SHP77 (cell line): ENCODE measurements around the gene CITED2.

ENCODE experiments used
- DNase-seq, 2 experiments: peaks; one replicate each; lab custom pipeline; 2025; lab: John Stamatoyannopoulos, UW

Gene CITED2

DNA sequence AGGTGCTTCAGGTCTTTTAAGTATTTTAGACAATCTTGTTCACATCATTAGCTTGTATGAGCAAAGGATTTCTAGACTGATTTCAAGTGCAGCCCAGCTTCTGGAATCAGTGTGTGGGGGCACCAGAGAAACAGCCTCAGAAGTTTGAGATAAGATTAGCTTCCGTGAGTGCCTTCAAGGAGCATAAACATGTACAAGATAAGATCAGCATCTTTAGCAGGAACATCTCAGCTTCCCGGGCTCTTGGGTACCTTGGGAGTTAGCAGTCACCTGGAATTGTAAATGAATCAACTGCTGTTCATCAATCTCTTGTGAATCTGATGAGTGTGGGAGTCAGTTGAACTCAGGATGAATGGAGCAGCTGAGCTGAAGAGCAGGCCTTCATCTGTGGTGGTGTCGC, 12.0 kb upstream of the CITED2 start:
- DNase-seq, result no peak

DNA sequence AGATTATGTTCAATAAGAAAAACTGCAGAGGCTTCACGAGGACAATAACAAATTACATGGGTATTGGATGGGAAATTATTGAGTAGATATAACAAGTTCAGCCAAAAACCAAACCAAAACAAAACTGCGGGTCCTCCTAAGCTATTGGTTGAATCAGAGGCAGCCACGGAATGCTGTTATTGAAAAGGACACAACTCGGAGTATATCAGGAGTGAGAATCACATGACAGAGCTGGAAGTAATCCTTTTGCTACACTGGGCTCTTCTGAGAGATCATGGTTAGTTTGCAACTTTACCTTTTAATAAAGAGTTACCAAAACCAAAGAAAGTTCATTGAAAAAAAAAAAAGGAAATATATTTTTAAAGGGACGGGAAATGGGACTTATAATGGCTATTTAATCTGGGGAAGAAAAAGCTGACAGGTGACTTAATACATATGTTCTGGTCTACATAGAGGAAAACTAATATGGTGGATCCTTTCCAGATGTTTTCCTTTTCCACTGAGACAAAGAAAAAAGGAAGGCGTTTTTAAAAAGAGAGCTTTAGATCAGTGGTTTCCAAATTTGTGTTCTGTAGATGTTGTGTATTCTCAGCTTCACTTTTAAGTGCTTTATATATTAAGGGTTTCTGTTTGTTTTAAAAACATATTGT, 6.9 kb upstream of the CITED2 start:
- DNase-seq, result no peak

DNA sequence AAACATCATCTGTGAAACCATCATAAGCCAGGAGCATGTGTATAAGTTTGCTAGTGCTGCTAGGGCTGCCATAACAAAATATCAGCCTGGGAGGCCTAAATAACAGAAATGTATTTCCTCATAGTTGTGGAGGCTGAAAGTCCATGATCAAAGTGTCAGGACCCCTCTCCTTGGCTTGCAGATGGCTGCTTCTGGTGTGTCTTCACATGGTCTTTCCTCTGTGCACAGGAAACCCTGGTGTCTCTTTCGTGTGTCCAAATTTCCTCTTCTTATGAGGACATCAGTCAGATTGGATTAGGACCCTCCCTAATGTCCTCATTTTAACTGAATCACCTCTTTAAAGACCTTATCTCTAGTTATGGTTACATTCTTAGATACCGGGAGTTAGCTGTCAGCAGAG, 6.2 kb upstream of the CITED2 start:
- no peak for DNase-seq

DNA sequence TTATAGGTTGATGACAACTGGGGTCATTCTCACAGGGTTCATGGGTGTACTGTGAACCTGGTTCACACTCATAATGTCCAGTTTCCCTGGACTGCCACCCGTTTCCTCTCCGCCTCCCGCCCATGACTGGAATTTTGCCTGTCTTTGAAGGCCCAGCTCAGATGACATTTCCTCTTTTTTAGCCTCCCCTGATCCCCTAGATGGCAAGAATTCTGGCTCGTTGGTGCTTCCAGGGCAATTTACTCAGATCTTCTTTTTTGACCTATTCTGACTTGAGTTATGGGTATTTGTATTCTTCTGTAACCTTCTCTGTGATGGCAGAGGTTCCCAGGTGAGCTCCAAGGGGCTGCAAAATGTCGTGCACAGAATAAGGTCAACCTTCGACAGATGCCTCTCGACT, 5.7 kb upstream of the CITED2 start:
- no peak for DNase-seq

DNA sequence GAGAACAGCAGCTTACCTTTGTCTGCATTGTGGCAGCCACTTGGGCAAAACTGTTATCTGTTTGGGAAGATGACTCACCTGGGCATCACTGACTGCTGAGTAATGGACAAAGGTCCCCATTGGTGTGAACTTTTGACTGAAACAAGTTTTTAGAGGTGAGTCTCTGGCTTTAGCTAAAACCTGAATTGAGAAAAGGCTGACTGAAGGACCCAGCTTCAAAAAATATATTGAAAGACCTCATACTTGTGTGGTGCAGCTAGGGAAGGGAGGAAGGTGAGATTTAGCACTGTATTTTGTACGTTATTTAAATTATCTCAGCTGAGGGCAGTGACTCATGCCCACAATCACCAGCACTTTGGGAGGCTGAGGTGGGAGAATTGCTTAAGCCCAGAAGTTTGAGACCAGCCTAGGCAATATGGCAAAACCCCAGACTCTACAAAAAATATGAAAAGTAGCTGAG, 4.5 kb upstream of the CITED2 start:
- DNase-seq, result no peak

DNA sequence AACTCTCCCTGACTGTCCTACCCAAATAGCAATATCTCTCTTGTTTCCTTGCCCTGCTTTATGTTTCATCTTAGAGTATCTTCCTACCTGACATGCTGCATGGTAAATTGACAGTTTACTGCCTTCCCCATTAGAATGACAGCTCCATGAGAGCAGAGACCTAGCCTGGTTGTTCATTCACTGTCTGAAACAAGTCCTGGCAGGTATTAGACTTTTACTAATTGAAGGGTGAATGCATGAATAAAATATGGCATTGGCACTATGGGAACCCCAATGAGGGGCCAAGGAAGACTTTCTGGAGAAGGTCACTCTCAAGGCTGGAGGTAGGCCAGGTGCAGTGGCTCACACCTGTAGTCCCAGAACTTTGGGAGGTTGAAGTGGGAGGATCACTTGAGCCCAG, 3.8 kb upstream of the CITED2 start:
- no peak for DNase-seq

DNA sequence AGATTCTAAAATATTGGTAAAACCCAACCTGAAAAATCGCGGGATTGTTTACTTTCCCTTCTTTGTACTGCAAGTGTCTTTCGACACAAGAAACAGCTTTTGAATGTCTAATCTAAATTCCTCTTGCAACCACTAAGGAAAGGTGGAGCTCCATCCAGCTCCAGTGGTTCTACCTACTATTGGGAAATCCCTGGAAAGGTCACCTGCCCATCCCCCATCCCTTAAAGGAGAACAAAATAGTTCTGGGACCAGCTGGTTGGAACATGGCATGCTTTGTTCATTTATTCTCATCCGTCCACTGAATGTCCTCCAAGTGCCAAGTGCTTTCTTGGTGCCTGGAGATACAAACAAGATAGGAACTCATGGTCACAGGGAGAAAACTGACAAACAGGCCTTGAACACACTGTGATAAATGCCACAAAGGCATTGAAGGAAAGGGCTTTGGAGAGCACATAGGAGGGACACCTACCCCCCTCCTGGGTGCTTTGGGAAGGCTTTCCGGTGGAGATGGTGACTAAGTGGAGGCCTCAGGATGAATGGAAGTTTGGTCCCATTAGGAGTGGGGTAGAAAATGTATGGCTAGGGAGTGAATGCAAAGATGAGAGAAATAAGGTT, 2.3 kb upstream of the CITED2 start:
- no peak for DNase-seq

DNA sequence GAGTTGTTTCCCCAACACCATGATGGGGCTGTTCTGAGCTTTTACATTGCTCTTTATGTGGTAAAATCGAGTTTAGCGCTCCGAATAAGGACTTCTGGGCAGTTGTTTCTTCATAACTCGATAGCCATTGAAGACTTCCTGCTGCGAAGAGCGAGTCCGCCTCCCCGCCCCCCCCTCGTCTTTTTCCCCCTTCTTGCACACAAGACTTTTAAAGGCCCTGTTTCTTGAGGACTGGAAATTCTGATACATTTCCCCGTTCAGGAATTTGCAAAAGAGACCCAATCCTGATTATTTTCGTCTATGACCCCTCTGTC, 1.5 kb upstream of the CITED2 start:
- DNase-seq, result no peak

DNA sequence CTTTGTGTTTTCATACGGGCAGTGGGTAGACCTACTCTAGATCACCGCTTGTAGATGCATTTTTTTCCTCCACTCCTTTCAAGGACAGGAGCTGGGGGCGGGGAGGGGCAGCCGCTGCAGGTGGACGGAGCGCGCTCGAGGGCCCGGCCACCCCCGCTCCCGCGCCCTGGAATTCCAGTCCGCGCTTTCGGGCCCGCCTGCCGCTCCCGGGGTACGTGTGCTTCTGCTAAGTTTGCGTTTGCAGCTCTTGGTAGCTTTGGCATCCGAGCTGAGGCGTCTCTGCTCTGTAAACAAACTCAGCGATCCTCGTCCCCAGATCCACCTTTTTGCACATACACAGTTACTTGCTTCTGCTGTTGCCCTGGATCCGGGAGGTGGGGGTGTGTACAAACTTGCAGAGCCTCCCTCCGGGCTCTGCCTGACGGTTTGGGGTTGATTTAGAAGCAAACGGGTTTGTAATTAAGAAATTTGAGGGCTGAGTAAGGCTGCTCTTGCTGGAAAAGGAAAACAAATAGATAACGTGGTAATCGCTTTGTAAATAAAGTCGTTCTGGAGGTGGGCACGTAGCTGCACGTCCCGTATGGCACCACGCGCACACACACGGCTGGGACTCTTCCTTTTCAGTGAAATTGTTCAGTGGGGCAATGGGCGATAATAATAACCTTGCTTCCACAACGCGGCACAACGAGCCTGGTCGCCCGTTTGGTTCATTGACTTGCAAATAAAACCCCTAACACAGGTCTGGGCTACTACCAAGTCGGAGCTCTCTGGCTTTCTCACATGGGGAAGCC, 973 bp upstream of the CITED2 start:
- DNase-seq, result peak; percentile 90 to 97

DNA sequence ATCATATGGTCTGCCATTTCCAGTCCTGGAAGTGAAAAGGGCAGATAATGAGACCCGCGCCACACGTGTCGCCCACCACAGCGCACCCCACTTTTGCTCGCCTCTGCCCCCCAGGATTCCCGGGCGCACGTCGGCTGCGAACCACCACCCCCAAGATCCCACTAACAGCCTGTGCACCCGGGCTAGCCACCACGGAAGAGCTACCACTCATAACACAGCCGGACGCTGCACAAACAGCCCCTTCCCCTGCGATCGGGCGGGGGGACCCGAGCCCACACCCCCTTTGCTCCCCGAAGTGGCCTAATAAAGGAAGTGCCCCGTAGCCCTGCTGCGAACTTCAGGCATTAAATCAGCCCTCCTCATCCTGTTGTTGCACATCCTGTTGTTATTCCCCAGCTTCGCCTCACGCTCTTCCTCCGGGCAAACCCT, 506 bp downstream of the CITED2 start:
- DNase-seq, result no peak

DNA sequence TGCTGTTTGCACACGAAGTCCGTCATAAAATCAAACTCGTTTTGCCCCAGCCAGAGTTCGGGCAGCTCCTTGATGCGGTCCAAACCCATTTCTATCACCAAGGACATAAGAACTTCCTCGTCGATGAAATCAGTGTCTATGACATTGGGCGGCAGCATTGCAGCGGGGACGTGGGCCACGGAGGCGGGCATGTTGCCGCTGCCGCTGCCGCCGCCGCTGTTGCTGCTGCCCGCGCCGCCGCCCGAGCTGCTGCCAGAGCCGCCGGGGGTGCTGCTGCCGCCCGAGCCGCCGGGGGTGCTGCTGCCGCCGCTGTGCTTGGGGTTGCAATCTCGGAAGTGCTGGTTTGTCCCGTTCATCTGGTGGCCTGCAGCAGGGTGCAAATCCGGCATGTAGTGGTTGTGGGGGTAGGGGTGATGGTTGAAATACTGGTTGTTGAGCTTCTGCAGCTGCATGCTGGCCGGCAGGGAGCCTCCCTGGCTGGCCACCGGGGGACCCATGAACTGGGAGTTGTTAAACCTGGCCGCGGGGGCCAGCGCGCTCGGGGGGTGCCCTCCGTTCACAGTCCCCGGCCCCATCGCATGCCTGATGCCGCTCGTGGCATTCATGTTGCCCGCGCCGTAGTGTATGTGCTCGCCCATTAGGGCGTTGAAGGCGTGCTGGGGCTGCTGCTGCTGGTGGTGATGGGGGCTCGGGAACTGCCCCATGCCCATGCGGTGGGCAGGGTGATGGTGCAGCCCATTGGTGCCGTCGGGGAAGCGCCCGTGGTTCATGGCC, 1.1 kb downstream of the CITED2 start:
- peak; percentile 48 to 55 for DNase-seq

DNA sequence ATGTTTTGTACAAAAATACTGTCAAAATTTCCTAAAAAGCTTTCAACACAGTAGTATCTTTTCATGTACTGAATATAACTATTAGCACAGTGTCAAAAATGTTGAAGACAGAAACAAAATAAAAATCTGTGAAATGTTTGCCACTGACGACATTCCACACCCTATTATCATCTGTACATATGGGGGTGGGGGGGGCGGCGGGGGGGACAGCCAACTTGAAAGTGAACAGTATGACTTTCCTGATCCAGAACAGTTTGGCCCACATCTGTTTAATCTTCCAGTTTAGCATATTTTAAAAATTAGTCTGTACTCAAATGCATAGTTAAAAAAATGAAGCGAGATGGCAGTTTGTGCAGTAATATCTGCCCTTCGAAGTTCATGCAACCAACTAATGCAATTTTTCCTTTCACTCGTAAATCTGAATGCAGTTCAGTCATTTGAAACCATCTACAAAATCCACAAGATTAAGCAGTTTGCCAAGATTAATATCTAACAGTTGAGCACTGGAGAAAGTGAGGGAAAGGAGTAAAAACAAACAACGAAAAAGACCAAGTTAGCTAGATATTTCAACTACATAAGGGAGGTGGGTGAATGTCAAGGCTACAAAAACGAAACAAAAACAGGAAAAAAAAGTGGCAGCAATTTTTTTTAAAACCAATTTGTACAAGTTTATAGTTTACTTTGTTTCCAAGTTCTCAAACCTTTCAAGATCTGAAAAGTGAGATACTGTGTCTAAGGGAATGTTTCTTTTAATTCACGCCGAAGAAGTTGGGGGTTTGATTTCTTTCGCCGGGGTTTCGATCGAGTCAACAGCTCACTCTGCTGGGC, 1.9 kb downstream of the CITED2 start:
- no peak for DNase-seq

DNA sequence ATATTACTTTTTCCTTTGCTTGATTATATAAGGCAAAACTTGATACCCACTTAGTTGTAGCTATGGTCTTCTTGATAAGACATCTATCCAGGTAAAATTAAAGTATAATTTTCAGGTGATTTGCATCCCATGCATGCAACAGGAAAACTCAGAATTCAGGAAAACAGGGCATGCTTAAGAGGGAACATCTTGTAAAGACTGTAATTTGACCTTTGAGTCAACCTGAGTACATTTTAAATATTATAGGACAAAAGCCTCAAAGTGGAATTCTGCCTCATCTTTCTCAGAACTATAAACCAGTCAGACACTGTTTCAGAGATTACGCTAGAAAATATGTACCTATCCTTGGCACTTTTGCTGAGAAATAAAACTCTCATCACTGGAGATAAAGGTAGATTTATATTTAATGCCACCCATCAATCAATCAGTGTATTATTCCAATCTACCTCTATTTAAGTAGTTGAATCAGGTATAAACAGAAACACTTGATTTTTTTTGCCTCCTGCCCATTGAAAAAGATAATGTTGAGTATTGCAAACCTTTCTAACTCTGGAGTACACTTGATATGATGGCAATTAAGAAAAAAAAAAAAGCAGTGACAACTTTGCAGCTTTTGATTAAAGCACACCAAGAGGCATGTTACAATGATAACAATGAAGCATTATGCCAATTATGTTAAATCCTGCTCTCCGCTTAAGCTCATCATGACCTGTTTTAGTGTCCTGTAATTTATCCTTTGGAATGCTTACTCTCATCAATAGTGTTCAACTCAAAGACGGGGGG, 2.8 kb downstream of the CITED2 start:
- no peak for DNase-seq

DNA sequence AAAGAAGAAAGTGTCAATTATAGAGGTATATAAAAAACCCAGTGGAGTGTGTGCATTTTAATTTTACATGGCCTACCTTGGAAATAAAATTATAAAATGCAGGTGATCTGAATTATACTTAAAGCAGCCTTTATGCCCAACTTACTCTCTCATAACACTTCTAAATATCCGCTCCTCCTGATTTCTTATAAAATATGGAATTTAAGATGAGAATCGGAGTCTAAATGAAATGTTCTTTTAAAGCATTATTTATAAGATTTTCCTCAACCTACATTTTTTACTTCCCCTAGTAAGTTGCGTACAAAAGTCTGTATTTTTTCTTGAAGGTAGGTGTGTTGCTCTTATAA, 3.5 kb downstream of the CITED2 start:
- no peak for DNase-seq

DNA sequence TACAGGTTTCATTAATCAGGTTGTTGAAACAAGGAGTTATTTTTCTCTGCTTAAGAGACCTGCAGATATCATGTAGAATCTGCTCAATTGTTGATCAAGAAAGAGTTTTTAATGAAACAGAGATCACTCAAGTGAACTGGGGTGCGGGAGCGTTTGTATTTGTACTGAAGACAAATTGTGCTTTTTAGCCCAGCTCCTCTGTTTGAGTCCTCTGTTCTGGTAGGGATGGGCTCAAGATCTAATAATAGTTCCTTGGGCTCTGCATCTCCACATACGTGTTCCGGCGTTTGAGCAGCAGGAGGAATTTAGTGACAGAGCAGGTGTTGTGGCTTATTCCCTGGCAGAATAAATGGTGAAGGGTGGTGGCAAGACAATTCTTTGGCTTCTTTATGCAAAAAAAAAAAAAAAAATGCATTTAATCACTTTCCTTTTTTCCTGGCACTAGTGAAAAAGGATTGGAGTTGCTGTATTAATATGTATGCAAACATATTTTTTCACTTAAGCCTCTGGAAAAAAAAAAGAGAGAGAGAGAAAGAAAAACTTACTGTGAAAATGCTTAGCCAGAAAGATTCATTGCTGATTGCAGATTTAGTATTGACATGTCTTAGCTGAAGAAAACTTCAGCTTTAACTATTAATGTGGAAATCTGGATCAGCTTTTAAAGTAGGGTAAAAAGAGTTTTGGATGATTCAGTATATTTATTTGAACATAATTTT, 4.0 kb downstream of the CITED2 start:
- DNase-seq, result peak in 1 of 2 experiments; percentile 7

DNA sequence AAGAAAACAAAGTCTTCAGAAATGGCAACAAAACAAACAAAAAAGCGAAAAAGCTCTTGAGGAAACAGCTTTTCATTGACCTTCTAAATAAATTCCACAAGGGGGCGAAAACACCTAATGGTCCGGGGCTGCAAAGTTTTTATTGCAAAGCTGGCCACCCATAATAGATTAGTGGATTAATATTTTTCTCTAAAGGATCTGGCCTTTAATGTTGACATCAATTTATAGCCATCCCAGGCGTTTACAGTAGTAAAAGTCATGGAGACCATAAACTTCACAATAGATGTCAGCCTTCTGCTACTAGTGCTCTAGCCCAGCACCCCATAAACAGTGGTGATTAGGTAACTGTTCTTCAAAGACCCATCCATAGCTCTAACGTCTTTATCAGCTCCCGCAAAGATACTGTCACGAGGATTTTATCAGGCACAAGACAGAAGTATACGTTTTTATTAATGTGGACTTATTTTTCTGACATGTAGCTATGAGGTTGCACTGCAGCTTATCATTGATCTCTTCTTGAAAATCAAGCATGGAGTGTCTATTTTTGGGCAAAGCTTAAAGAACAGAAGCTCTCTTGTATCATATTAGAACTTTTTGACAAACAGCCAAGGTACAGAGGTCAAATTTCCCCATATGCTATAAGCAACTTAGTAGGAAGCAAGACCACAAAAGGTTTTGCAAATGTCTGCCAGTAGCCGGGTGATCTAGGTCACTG, 4.7 kb downstream of the CITED2 start:
- peak; percentile 30 to 38 for DNase-seq

DNA sequence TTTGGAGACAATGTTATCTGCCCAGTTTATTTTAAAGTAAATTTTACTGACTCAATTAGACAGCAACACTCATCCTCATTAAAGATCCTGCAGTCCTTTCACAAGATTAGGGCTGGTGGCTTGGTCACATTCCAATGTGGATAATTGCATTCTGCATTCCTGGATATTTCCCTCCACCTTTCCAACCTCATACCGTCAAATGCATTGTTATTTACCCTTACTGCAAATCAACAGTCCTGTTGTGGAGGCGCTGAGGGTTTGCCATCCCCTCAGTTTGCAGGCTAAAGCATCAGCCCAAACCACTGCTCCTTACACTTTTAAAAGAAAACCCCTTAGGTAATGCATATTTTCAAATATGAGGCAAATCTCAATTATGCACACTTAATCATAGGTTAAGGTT, 5.4 kb downstream of the CITED2 start:
- DNase-seq, result no peak

DNA sequence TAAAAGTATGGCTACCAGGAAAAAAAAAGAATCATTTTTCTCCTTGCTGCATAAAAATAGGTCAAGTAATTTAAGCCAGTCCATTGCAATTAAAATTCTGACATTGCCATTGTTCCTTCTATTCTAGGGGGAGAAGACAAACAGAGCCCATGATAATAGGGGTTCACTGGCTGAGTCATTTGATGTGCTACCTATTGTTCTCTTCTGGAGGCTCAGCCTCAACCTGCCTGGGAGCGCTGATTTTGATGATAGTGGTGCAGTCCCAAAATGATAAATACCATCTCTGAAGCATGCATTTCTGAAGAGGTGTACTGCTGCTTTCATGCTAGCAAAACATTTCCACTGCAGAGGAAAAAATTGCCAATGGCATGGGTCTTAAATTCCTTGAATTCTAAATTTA, 5.8 kb downstream of the CITED2 start:
- no peak for DNase-seq

DNA sequence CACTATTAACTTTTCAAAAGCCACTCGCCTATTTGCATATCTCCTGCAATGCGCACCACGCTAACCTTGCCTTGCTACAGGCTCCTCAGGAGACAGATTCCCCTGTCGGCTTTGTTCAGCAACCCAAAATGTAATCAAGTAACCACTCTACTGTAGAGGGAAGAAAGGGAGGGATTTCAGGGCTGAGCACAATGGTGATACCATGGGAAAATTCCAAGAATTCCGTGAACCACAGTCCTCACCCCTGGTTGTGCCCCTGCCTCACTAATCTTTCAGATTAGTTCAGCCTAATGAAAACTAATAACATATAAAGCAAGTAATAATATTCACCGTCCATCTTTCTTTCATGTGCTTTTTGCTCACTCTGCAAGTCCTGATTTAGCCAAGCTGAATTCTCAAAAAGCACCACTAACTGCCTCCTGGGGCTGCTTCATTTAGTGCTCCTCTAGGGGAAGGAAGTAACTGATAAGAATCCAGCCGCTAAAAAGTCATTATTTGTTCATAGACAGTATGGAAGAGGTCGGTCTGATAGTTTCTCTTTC, 6.6 kb downstream of the CITED2 start:
- no peak for DNase-seq
